MCF 10A (cell line): ENCODE results near the gene MBOAT2. TPM values are rescaled to one million over a fixed set of nuclear protein-coding genes. Genes with fewer than 3 reads are reported as not detected.
"Not testable (repeated sequence)": the region's sequence is repeated elsewhere in the genome, so short reads cannot be mapped to it uniquely, and the experiment has no call there.

Experiments
- Bru-seq: library from RNA; stranded (reverse); fragments of 400-500 nt; gene quantifications from one replicate; lab custom pipeline; 2021; lab: Mats Ljungman, UMichigan
- BruChase-seq, 2 experiments: library from RNA; stranded (reverse); fragments of 400-500 nt; gene quantifications; one replicate each; lab custom pipeline; 2021; lab: Mats Ljungman, UMichigan
- BruUV-seq: library from RNA; stranded (reverse); fragments of 400-500 nt; replicated peaks from 2 replicates; lab custom pipeline; 2021; lab: Mats Ljungman, UMichigan
- CTCF ChIA-PET: fragments of 300-600 bp; sonication (Branson Sonifier 250); formaldehyde crosslinking; extraction: SDS; loops from one replicate; lab custom pipeline; 2021; ENCODE audit warnings: antibody characterized with exemption, inconsistent platforms; lab: Yijun Ruan, JAX
- POLR2A ChIA-PET: fragments of 300-600, 350-650 bp; sonication (Branson Sonifier 250); formaldehyde crosslinking; extraction: SDS; loops from one replicate; lab custom pipeline; 2020; ENCODE audit warnings: antibody characterized with exemption, inconsistent platforms; lab: Yijun Ruan, JAX
- DNase-seq: peaks from one replicate; pipeline ENCODE4 v3.0.0-alpha.2; 2018; ENCODE audit not compliant: unreplicated experiment
- H3K27ac Mint-ChIP-seq: one replicate; pipeline ENCODE4 v1.8.0; 2022; ENCODE audit warnings: mild to moderate bottlenecking, low read depth, mixed read lengths; ENCODE audit not compliant: unreplicated experiment
- H3K27me3 Mint-ChIP-seq: one replicate; pipeline ENCODE4 v1.8.0; 2022; ENCODE audit warnings: mixed read lengths; ENCODE audit not compliant: insufficient read depth, unreplicated experiment
- H3K36me3 Mint-ChIP-seq: one replicate; pipeline ENCODE4 v1.8.0; 2022; ENCODE audit warnings: mild to moderate bottlenecking, moderate library complexity, mixed read lengths; ENCODE audit not compliant: insufficient read depth, unreplicated experiment
- H3K4me1 Mint-ChIP-seq: one replicate; pipeline ENCODE4 v1.8.0; 2022; ENCODE audit warnings: mixed read lengths; ENCODE audit not compliant: insufficient read depth, unreplicated experiment
- H3K4me3 Mint-ChIP-seq: one replicate; pipeline ENCODE4 v1.8.0; 2022; ENCODE audit warnings: mild to moderate bottlenecking, moderate library complexity, mixed read lengths; ENCODE audit not compliant: unreplicated experiment
- H3K9me3 Mint-ChIP-seq: one replicate; pipeline ENCODE4 v1.8.0; 2022; ENCODE audit warnings: mixed read lengths; ENCODE audit not compliant: unreplicated experiment
- intact Hi-C: fragments of 100-400 bp; cut with micrococcal nuclease; formaldehyde crosslinking; loops from 2 replicates; pipeline ENCODE4 v1.14.1; 2022
- long read RNA-seq: library from polyadenylated mRNA; stranded (forward); transcript quantifications from one replicate; pipeline ENCODE4 v2.0.0, GENCODE V29; 2022
- total RNA-seq: library from RNA; stranded (reverse); gene quantifications from 2 replicates; pipeline ENCODE4 v1.2.3, GENCODE V29; 2022
- TF ChIP-seq, protein P1 (sequence below): fragments of 200-600 bp; IDR thresholded peaks from one replicate; pipeline ENCODE4 v1.8.0; 2022; ENCODE audit warnings: antibody characterized with exemption, mild to moderate bottlenecking; ENCODE audit not compliant: unreplicated experiment

MBOAT2 gene, protein sequence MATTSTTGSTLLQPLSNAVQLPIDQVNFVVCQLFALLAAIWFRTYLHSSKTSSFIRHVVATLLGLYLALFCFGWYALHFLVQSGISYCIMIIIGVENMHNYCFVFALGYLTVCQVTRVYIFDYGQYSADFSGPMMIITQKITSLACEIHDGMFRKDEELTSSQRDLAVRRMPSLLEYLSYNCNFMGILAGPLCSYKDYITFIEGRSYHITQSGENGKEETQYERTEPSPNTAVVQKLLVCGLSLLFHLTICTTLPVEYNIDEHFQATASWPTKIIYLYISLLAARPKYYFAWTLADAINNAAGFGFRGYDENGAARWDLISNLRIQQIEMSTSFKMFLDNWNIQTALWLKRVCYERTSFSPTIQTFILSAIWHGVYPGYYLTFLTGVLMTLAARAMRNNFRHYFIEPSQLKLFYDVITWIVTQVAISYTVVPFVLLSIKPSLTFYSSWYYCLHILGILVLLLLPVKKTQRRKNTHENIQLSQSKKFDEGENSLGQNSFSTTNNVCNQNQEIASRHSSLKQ
- total RNA-seq (30.1 and 34.7 TPM in 2 replicates), Bru-seq, nascent RNA (percentile 71 among the genes with signal in this experiment), BruChase-seq, experiment 1, labeled RNA remaining after a 6-hour chase (percentile 71 among the genes with signal in this experiment), BruChase-seq, experiment 2, labeled RNA remaining after a 2-hour chase (percentile 72 among the genes with signal in this experiment)
- long read RNA-seq, full-length matches to known transcripts: 51 of 86 reads
- long read RNA-seq, partial matches to known transcripts: 3 of 86 reads
- long read RNA-seq, other reads (novel, unspliced or antisense): 32 of 86 reads

DNA sequence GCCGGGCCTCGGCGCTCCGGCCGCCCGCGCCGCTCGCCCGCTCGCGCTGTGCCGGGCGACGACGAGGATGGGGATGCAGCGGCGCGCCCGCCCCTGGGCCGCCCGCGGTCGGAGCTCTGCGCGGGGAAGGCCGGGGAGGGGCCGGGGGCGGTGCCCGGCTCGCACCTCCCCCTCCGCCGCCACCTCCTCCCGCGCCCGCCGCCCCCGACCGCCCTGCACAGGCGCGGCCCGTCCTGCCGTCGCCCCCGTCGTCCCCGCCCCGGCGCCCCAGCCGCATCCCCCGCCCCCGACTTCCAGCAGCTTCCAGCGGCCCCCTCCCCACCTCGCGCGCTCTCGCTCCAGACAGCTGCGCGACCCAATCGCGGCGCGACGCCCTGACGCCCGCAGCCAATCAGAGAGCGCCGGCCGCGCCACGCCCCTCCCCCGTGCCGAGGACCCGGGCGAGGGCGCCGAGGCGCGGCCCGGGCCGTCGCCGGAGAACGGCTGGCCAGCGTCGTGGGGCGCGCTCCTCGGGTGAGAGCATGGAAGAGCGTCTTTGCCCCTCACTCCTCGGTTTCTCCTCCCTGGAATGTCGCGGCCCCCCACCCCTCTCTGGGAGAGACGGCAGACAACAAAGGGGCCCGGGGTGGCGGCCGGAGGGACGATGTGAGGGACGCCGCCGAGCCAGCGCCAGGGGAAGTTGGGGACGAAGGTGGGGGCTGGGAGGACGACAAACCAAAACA, at the start of gene MBOAT2:
MBOAT2 (minus strand) TSS at position 69 of the 722 bp plus-strand sequence. CDS start 70 bp downstream, outside the sequence.
- intact Hi-C loops: loop anchor here (5.0 to 10.0 kb wide), 3 partner anchors 109 to 231 kb away; no protein-coding TSS in a partner anchor
- peak; percentile 84 for DNase-seq
- H3K27ac Mint-ChIP-seq: peak within 1 kb of the TSS; percentile 78
- H3K4me3 Mint-ChIP-seq: peak within 1 kb of the TSS; percentile 83
- TF ChIP-seq, protein P1, sequence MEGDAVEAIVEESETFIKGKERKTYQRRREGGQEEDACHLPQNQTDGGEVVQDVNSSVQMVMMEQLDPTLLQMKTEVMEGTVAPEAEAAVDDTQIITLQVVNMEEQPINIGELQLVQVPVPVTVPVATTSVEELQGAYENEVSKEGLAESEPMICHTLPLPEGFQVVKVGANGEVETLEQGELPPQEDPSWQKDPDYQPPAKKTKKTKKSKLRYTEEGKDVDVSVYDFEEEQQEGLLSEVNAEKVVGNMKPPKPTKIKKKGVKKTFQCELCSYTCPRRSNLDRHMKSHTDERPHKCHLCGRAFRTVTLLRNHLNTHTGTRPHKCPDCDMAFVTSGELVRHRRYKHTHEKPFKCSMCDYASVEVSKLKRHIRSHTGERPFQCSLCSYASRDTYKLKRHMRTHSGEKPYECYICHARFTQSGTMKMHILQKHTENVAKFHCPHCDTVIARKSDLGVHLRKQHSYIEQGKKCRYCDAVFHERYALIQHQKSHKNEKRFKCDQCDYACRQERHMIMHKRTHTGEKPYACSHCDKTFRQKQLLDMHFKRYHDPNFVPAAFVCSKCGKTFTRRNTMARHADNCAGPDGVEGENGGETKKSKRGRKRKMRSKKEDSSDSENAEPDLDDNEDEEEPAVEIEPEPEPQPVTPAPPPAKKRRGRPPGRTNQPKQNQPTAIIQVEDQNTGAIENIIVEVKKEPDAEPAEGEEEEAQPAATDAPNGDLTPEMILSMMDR: no peak
- H3K9me3 Mint-ChIP-seq: no peaks in the 10 kb centered on the region
- POLR2A ChIA-PET: interaction anchor here (0.7 to 2.9 kb wide), 18 partner anchors 10 to 1493 kb away, joined by 3 to 38 read pairs (median 4); partner anchors contain the start of gene ITGB1BP1
- CTCF ChIA-PET: interaction anchor here (0.7 to 1.0 kb wide), 2 partner anchors 104 to 131 kb away, joined by 3 to 4 read pairs; no protein-coding TSS in a partner anchor
- peaks cover 35% of the 10 kb centered on the region for H3K4me1 Mint-ChIP-seq
- H3K36me3 Mint-ChIP-seq: no peaks in the 10 kb centered on the region
- BruUV-seq: no TSS peak
- no peaks in the 10 kb centered on the region for H3K27me3 Mint-ChIP-seq

DNA sequence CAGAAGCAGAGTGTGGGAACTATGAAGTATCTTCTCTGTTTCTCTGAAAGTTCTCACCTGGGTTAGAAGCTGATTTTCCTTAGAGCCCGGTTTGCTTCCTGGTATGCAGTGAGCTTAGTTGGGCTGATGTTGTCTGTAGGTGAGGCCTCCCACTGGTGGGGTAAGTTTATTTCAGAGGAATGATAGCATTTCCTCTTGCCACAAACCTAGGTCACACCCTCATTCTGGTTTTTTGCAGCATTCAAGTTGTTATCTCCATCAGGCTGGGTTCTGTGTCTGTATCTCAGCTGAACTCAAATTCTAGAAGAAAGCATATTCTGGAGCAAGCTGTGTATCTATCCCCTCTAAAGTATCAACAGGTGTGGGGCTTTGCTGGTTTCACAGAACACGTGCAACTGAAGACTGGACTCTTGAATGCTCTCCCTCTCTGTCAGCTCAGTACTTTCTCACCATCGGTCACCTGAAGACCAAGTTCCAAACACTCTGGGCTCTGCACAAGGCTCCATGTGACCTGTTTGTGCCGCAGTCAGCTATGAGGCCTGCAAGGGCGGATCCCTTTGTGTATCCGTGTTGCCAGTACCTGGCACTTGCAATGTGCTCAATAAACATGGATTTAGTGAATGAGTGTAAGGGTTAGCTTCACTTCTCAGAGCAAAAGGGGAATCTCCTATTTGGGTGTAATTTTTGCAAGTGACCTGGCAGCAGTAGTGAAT, 49.5 kb upstream of the MBOAT2 start:
- ChIA-PET POLR2A (interaction anchor here (0.7 to 1.0 kb wide), 2 partner anchors 18 to 60 kb away, joined by 3 read pairs; no protein-coding TSS in a partner anchor), CTCF (interaction anchor here (0.6 to 1.5 kb wide), 7 partner anchors 10 to 59 kb away, joined by 3 to 5 read pairs (median 3); no protein-coding TSS in a partner anchor)
- no peaks in the 10 kb centered on the region for H3K36me3 Mint-ChIP-seq
- peaks cover 12% of the 10 kb centered on the region for H3K4me1 Mint-ChIP-seq
- peak overlapping the region; percentile 40 for H3K27ac Mint-ChIP-seq
- TF ChIP-seq, protein P1: no peak
- peaks cover 7% of the 10 kb centered on the region for H3K9me3 Mint-ChIP-seq
- no peak overlapping the region for H3K4me3 Mint-ChIP-seq
- H3K27me3 Mint-ChIP-seq: no peaks in the 10 kb centered on the region
- no TSS peak for BruUV-seq
- intact Hi-C loops: loop anchor here (10.0 kb wide), 1 partner anchor 62 kb away; no protein-coding TSS in a partner anchor
- no peak for DNase-seq

DNA sequence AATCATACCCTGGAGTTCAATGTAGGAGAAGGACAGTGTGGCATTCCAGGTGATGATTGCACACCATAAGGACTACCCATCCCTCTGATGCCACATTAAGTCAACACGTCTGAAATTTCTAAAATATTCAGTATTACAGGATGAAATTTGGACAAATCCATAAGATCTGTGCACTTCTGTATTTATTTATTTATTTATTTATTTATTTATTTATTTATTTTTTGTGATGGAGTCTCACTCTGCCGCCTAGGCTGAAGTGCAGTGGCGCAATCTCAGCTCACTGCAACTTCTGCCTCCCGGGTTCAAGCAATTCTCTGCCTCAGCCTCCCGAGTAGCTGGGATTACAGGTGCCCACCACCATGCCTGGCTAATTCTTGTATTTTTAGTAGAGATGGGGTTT, 48.0 kb upstream of the MBOAT2 start:
- H3K4me3 Mint-ChIP-seq, DNase-seq, H3K27ac Mint-ChIP-seq, BruUV-seq, H3K27me3 Mint-ChIP-seq, H3K9me3 Mint-ChIP-seq, H3K4me1 Mint-ChIP-seq, H3K36me3 Mint-ChIP-seq, POLR2A ChIA-PET: not testable (repeated sequence)
- CTCF ChIA-PET: interaction anchor here (1.0 kb wide), 1 partner anchor 21 kb away, joined by 5 read pairs; no protein-coding TSS in a partner anchor
- intact Hi-C loops: loop anchor here (10.0 kb wide), 1 partner anchor 63 kb away; no protein-coding TSS in a partner anchor
